Measurements from ENCODE around the gene PCDHGC3. TPM values are rescaled to one million over a fixed set of nuclear protein-coding genes. Genes with fewer than 3 reads are reported as not detected.

Gene PCDHGC3
- polyA plus RNA-seq, 1 of the 3 experiments (the other 2 are of a cell fraction) = 97.0 TPM

DNA sequence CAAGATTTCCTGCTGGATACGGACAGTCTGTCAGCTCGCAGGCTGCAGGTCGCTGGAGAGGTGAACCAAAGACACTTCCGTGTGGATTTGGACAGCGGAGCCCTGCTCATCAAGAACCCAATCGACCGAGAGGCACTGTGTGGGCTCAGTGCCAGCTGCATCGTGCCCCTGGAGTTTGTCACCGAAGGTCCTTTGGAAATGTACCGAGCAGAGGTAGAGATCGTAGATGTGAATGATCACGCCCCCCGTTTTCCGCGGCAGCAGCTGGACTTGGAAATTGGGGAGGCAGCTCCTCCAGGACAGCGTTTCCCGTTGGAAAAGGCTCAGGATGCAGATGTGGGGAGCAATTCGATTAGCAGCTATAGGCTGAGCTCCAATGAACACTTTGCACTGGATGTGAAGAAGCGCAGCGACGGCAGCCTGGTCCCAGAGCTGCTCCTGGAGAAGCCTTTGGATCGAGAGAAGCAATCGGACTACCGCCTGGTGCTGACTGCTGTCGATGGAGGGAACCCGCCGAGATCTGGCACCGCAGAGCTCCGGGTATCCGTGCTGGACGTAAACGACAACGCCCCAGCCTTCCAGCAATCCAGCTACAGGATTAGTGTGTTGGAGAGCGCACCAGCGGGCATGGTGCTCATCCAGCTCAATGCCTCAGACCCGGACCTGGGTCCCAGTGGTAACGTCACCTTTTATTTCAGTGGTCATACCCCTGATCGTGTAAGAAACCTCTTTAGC is 9.7 kb downstream of the PCDHGC3 start:
- DNase-seq = peak; percentile 57
- TF ChIP-seq RXRA (IDR thresholded peaks at IDR 0.05; ENCODE audit: borderline replicate concordance, low read depth) (no peak), CHD2 (IDR thresholded peaks at IDR 0.05; ENCODE audit: low read length, partially characterized antibody) (no peak), GATA2 (CRISPR knock-in tag; IDR thresholded peaks at IDR 0.05) (no peak), NFIC (IDR thresholded peaks at IDR 0.05; ENCODE audit: borderline replicate concordance) (no peak)
- TF ChIP-seq, protein P1, sequence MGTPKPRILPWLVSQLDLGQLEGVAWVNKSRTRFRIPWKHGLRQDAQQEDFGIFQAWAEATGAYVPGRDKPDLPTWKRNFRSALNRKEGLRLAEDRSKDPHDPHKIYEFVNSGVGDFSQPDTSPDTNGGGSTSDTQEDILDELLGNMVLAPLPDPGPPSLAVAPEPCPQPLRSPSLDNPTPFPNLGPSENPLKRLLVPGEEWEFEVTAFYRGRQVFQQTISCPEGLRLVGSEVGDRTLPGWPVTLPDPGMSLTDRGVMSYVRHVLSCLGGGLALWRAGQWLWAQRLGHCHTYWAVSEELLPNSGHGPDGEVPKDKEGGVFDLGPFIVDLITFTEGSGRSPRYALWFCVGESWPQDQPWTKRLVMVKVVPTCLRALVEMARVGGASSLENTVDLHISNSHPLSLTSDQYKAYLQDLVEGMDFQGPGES (IDR thresholded peaks at IDR 0.05; ENCODE audit: low read depth, low read length) = no peak
- TF ChIP-seq, protein P2, sequence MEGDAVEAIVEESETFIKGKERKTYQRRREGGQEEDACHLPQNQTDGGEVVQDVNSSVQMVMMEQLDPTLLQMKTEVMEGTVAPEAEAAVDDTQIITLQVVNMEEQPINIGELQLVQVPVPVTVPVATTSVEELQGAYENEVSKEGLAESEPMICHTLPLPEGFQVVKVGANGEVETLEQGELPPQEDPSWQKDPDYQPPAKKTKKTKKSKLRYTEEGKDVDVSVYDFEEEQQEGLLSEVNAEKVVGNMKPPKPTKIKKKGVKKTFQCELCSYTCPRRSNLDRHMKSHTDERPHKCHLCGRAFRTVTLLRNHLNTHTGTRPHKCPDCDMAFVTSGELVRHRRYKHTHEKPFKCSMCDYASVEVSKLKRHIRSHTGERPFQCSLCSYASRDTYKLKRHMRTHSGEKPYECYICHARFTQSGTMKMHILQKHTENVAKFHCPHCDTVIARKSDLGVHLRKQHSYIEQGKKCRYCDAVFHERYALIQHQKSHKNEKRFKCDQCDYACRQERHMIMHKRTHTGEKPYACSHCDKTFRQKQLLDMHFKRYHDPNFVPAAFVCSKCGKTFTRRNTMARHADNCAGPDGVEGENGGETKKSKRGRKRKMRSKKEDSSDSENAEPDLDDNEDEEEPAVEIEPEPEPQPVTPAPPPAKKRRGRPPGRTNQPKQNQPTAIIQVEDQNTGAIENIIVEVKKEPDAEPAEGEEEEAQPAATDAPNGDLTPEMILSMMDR (IDR thresholded peaks at IDR 0.05) = no peak
- ChIA-PET CTCF (interaction anchor here (1.1 to 7.9 kb wide), 11 partner anchors 7 to 644 kb away, joined by 3 to 75 read pairs (median 10); partner anchors contain the start of genes PCDHA8, PCDHGA7 and PCDHGC3), POLR2A (interaction anchor here (0.5 to 3.3 kb wide), 8 partner anchors 9 to 72 kb away, joined by 3 to 14 read pairs (median 5); partner anchors contain the start of gene PCDHGC3)
- peaks cover 30 to 42% of the 10 kb centered on the region in 2 experiments for H3K4me1 ChIP-seq (ENCODE audit: control insufficient read depth in 1 of 2, insufficient read depth in 2 of 2, low read depth in 1 of 2, low read length in 1 of 2)
- peak overlapping the region in 1 of 2 experiments; percentile 91; a peak in 3 of 4 replicates for H3K27ac ChIP-seq (ENCODE audit: low read depth in 2 of 2, low read length in 1 of 2)
- no peaks in the 10 kb centered on the region for H3K9me2 ChIP-seq
- 83% methylated on average over 28 of the region's 38 CpGs for WGBS (ENCODE audit: low lambda C conversion rate)
- peaks cover 9% of the 10 kb centered on the region for H3F3A ChIP-seq (replicated peaks; ENCODE audit: insufficient read depth)
- no peak overlapping the region for H2AFZ ChIP-seq (ENCODE audit: low read depth)
- H3K36me3 ChIP-seq (replicated peaks in 1 of 2; ENCODE audit: control insufficient read depth in 1 of 2, insufficient read depth in 2 of 2, low read length in 1 of 2) = peaks cover 30 to 37% of the 10 kb centered on the region in 2 experiments
- H3K9me3 ChIP-seq = no peaks in the 10 kb centered on the region
- no peaks in the 10 kb centered on the region for H3K27me3 ChIP-seq (ENCODE audit: insufficient read depth)
- H4K20me1 ChIP-seq (ENCODE audit: insufficient read depth) = peaks cover 60% of the 10 kb centered on the region; the same call in 1 of the 2 replicates
- no peak overlapping the region for H3K4me2 ChIP-seq
- H3K4me3 ChIP-seq (ENCODE audit: low read depth in 2 of 2, low read length in 1 of 2) = peak overlapping the region in 1 of 2 experiments; percentile 42; a peak in 2 of 4 replicates
- H3K9ac ChIP-seq = no peak overlapping the region
- H3K79me2 ChIP-seq (ENCODE audit: insufficient read depth) = peaks cover 88% of the 10 kb centered on the region

DNA sequence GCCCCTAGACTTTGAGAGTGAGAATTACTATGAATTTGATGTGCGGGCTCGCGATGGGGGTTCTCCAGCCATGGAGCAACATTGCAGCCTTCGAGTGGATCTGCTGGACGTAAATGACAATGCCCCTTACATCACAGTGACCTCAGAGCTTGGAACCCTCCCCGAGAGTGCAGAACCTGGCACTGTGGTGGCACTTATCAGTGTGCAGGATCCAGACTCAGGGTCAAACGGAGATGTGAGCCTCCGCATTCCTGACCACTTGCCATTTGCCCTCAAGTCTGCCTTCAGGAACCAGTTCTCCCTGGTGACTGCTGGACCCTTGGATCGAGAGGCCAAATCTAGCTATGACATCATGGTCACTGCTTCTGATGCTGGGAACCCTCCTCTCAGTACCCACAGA is 10.3 kb downstream of the PCDHGC3 start:
- H3F3A ChIP-seq (replicated peaks; ENCODE audit: insufficient read depth) = peaks cover 9% of the 10 kb centered on the region
- peaks cover 26 to 43% of the 10 kb centered on the region in 2 experiments for H3K36me3 ChIP-seq (replicated peaks in 1 of 2; ENCODE audit: control insufficient read depth in 1 of 2, insufficient read depth in 2 of 2, low read length in 1 of 2)
- ChIA-PET POLR2A (interaction anchor here (0.8 to 3.3 kb wide), 5 partner anchors 10 to 71 kb away, joined by 3 to 14 read pairs (median 6); partner anchors contain the start of gene PCDHGC3), CTCF (interaction anchor here (0.6 to 7.9 kb wide), 9 partner anchors 8 to 103 kb away, joined by 3 to 75 read pairs (median 13); partner anchors contain the start of genes PCDHGA7 and PCDHGC3)
- H3K79me2 ChIP-seq (ENCODE audit: insufficient read depth) = peaks cover 88% of the 10 kb centered on the region
- H3K9me2 ChIP-seq = no peaks in the 10 kb centered on the region
- no CpG with 5 or more reads among the region's 9 CpGs for WGBS (ENCODE audit: low lambda C conversion rate)
- H3K4me2 ChIP-seq = no peak overlapping the region
- H3K27me3 ChIP-seq (ENCODE audit: insufficient read depth) = no peaks in the 10 kb centered on the region
- DNase-seq = no peak
- no peak overlapping the region for H3K9ac ChIP-seq
- H4K20me1 ChIP-seq (ENCODE audit: insufficient read depth) = peaks cover 57% of the 10 kb centered on the region; the same call in 1 of the 2 replicates
- H3K4me3 ChIP-seq (ENCODE audit: low read depth in 2 of 2, low read length in 1 of 2) = no peak overlapping the region
- H3K4me1 ChIP-seq (ENCODE audit: control insufficient read depth in 1 of 2, insufficient read depth in 2 of 2, low read depth in 1 of 2, low read length in 1 of 2) = peaks cover 30 to 42% of the 10 kb centered on the region in 2 experiments
- H3K9me3 ChIP-seq = no peaks in the 10 kb centered on the region
- H2AFZ ChIP-seq (ENCODE audit: low read depth) = no peak overlapping the region
- H3K27ac ChIP-seq (ENCODE audit: low read depth in 2 of 2, low read length in 1 of 2) = no peak overlapping the region
- TF ChIP-seq RCOR1 (IDR thresholded peaks at IDR 0.05; ENCODE audit: low read length) (no peak), ELF1 (IDR thresholded peaks at IDR 0.05) (no peak), FOXJ3 (CRISPR knock-in tag; IDR thresholded peaks at IDR 0.05) (no peak), FOXM1 (IDR thresholded peaks at IDR 0.05; ENCODE audit: low read depth) (no peak), GABPA (IDR thresholded peaks at IDR 0.05; ENCODE audit: low read depth) (no peak), SIN3A (IDR thresholded peaks at IDR 0.05; ENCODE audit: borderline replicate concordance, low read depth, low read length) (no peak), FOSL2 (IDR thresholded peaks at IDR 0.05; ENCODE audit: borderline replicate concordance, low read depth) (no peak)
- TF ChIP-seq, protein P3, sequence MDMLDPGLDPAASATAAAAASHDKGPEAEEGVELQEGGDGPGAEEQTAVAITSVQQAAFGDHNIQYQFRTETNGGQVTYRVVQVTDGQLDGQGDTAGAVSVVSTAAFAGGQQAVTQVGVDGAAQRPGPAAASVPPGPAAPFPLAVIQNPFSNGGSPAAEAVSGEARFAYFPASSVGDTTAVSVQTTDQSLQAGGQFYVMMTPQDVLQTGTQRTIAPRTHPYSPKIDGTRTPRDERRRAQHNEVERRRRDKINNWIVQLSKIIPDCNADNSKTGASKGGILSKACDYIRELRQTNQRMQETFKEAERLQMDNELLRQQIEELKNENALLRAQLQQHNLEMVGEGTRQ (IDR thresholded peaks at IDR 0.05; ENCODE audit: borderline replicate concordance, low read depth, low read length) = no peak
- TF ChIP-seq, protein P4, sequence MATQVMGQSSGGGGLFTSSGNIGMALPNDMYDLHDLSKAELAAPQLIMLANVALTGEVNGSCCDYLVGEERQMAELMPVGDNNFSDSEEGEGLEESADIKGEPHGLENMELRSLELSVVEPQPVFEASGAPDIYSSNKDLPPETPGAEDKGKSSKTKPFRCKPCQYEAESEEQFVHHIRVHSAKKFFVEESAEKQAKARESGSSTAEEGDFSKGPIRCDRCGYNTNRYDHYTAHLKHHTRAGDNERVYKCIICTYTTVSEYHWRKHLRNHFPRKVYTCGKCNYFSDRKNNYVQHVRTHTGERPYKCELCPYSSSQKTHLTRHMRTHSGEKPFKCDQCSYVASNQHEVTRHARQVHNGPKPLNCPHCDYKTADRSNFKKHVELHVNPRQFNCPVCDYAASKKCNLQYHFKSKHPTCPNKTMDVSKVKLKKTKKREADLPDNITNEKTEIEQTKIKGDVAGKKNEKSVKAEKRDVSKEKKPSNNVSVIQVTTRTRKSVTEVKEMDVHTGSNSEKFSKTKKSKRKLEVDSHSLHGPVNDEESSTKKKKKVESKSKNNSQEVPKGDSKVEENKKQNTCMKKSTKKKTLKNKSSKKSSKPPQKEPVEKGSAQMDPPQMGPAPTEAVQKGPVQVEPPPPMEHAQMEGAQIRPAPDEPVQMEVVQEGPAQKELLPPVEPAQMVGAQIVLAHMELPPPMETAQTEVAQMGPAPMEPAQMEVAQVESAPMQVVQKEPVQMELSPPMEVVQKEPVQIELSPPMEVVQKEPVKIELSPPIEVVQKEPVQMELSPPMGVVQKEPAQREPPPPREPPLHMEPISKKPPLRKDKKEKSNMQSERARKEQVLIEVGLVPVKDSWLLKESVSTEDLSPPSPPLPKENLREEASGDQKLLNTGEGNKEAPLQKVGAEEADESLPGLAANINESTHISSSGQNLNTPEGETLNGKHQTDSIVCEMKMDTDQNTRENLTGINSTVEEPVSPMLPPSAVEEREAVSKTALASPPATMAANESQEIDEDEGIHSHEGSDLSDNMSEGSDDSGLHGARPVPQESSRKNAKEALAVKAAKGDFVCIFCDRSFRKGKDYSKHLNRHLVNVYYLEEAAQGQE (IDR thresholded peaks at IDR 0.05; ENCODE audit: low read depth, low read length) = no peak
- TF ChIP-seq, protein P2 (IDR thresholded peaks at IDR 0.05) = no peak
